ENCODE results near the gene EXOC6B.

The EXOC6B gene

DNA sequence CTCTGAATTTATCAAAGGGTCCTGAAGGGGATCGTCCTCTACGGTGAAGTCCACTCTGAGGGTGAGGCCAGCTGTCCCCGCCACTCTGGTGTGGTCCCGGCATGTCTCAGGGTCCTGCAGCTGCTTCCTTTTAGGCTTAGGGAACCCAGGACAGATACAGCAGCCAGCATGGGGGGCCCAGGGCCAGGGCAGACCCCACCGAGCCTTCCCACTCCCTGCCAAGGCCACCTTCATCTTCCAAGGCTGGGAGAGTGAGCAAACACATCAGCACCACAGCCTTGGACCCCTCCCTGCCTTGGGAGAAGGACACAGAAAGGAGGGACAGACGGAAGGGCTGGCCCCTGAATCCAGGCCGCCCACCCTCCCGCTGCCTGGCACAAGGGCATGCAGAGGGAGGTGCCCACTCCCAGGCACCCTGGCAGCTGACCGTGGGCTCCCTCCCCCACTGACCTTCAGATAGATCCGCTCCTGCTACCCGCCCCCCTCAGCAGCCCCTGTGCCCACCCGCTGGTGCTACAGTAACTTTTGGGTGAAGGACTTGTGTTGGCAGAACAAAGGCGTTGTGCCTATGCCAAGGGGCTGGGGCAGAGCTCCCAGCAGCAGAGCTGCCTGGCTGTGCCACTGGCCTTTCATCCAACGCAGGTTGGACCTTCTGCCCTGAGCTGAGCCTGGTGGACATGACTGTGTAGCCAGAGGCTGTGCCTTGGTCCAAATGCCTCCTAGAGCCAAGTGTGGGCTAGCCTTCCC is 685.8 kb downstream of the EXOC6B start:
- no peak for ATAC-seq

DNA sequence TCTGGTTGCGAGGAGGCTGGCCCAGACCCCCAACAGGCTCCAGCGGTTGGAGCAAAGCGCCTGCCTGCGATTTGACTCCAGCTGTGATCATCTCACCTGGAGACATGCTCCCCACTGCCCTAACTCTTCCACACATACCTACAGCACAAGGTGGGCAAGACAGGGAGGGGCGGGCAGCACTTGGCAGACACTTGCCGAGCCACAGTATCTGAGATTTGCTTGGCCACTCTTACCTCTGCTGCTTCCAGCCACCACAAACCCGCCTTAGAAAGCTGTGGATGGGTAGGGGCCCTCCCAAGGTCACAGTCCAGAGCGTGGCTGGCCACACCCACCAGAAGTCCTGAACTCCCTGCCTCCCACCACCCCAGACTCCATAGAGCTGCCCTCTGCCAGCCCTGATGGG is 686.4 kb downstream of the EXOC6B start:
- ATAC-seq, result no peak
- no peak for TF ChIP-seq ISL1 (CRISPR knock-in tag; IDR thresholded peaks at IDR 0.05)
- TF ChIP-seq RARB (CRISPR knock-in tag; IDR thresholded peaks at IDR 0.05), result no peak
- TF ChIP-seq ZC3H10 (CRISPR knock-in tag; IDR thresholded peaks at IDR 0.05), result no peak
- TF ChIP-seq TOX (CRISPR knock-in tag; IDR thresholded peaks at IDR 0.05; ENCODE audit: borderline replicate concordance), result no peak
- TF ChIP-seq ESRRG (CRISPR knock-in tag; IDR thresholded peaks at IDR 0.05), result no peak
- TF ChIP-seq GLIS3 (CRISPR knock-in tag; IDR thresholded peaks at IDR 0.05), result no peak
- TF ChIP-seq TCF4 (CRISPR knock-in tag; IDR thresholded peaks at IDR 0.05; ENCODE audit: borderline replicate concordance), result no peak
- TF ChIP-seq, protein P1, sequence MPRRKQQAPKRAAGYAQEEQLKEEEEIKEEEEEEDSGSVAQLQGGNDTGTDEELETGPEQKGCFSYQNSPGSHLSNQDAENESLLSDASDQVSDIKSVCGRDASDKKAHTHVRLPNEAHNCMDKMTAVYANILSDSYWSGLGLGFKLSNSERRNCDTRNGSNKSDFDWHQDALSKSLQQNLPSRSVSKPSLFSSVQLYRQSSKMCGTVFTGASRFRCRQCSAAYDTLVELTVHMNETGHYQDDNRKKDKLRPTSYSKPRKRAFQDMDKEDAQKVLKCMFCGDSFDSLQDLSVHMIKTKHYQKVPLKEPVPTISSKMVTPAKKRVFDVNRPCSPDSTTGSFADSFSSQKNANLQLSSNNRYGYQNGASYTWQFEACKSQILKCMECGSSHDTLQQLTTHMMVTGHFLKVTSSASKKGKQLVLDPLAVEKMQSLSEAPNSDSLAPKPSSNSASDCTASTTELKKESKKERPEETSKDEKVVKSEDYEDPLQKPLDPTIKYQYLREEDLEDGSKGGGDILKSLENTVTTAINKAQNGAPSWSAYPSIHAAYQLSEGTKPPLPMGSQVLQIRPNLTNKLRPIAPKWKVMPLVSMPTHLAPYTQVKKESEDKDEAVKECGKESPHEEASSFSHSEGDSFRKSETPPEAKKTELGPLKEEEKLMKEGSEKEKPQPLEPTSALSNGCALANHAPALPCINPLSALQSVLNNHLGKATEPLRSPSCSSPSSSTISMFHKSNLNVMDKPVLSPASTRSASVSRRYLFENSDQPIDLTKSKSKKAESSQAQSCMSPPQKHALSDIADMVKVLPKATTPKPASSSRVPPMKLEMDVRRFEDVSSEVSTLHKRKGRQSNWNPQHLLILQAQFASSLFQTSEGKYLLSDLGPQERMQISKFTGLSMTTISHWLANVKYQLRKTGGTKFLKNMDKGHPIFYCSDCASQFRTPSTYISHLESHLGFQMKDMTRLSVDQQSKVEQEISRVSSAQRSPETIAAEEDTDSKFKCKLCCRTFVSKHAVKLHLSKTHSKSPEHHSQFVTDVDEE (CRISPR knock-in tag; IDR thresholded peaks at IDR 0.05), result no peak
- no peak for TF ChIP-seq ZFP3 (CRISPR knock-in tag; IDR thresholded peaks at IDR 0.05)
- TF ChIP-seq ZNF70 (CRISPR knock-in tag; IDR thresholded peaks at IDR 0.05), result no peak
- TF ChIP-seq, protein P2, sequence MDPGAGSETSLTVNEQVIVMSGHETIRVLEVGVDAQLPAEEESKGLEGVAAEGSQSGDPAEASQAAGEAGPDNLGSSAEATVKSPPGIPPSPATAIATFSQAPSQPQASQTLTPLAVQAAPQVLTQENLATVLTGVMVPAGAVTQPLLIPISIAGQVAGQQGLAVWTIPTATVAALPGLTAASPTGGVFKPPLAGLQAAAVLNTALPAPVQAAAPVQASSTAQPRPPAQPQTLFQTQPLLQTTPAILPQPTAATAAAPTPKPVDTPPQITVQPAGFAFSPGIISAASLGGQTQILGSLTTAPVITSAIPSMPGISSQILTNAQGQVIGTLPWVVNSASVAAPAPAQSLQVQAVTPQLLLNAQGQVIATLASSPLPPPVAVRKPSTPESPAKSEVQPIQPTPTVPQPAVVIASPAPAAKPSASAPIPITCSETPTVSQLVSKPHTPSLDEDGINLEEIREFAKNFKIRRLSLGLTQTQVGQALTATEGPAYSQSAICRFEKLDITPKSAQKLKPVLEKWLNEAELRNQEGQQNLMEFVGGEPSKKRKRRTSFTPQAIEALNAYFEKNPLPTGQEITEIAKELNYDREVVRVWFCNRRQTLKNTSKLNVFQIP (CRISPR knock-in tag; IDR thresholded peaks at IDR 0.05; ENCODE audit: borderline replicate concordance, low read depth), result no peak
- TF ChIP-seq, protein P3, sequence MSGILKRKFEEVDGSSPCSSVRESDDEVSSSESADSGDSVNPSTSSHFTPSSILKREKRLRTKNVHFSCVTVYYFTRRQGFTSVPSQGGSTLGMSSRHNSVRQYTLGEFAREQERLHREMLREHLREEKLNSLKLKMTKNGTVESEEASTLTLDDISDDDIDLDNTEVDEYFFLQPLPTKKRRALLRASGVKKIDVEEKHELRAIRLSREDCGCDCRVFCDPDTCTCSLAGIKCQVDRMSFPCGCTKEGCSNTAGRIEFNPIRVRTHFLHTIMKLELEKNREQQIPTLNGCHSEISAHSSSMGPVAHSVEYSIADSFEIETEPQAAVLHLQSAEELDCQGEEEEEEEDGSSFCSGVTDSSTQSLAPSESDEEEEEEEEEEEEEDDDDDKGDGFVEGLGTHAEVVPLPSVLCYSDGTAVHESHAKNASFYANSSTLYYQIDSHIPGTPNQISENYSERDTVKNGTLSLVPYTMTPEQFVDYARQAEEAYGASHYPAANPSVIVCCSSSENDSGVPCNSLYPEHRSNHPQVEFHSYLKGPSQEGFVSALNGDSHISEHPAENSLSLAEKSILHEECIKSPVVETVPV (CRISPR knock-in tag; IDR thresholded peaks at IDR 0.05), result no peak
- TF ChIP-seq ZNF565 (CRISPR knock-in tag; conservative IDR thresholded peaks at IDR 0.05; ENCODE audit: low read depth), result no peak
- no peak for TF ChIP-seq SNAI2 (CRISPR knock-in tag; IDR thresholded peaks at IDR 0.05)
- TF ChIP-seq, protein P4, sequence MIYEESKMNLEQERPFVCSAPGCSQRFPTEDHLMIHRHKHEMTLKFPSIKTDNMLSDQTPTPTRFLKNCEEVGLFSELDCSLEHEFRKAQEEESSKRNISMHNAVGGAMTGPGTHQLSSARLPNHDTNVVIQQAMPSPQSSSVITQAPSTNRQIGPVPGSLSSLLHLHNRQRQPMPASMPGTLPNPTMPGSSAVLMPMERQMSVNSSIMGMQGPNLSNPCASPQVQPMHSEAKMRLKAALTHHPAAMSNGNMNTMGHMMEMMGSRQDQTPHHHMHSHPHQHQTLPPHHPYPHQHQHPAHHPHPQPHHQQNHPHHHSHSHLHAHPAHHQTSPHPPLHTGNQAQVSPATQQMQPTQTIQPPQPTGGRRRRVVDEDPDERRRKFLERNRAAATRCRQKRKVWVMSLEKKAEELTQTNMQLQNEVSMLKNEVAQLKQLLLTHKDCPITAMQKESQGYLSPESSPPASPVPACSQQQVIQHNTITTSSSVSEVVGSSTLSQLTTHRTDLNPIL (CRISPR knock-in tag; IDR thresholded peaks at IDR 0.05; ENCODE audit: low read depth), result no peak
- TF ChIP-seq OSR1 (CRISPR knock-in tag; IDR thresholded peaks at IDR 0.05), result no peak
- no peak for TF ChIP-seq ZNF8 (CRISPR knock-in tag; IDR thresholded peaks at IDR 0.05)
- no peak for TF ChIP-seq BACH2 (CRISPR knock-in tag; IDR thresholded peaks at IDR 0.05; ENCODE audit: borderline replicate concordance)
- TF ChIP-seq ZFP30 (CRISPR knock-in tag; IDR thresholded peaks at IDR 0.05), result no peak

More for the DNA sequence above, 685.8 kb downstream of the EXOC6B start:
- no peak for TF ChIP-seq ZNF70 (CRISPR knock-in tag; IDR thresholded peaks at IDR 0.05)

DNA sequence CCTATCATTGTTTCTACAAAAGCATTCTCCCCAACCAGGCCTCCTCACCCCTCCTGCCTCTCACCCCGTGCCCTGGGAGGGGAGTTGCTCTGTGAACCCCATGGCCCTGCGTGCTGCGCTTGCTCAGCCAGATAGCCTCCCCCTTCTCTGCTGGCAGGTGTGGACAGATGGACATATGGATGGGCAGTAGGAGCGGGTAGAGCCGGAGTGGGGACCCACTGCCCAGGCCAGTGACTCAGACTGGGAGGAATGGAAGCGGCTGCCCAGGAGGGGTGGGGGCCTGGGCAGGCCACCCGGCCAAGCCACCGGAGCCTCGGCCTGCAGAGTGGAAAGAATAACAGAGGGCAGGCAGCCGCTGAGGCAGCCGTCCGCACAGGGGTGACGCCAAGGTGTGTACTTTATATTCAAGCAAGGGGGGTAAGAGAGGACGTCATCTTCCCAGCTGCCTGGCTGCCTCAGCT is 686.9 kb downstream of the EXOC6B start:
- no peak for TF ChIP-seq SNAI2 (CRISPR knock-in tag; IDR thresholded peaks at IDR 0.05)
- no peak for TF ChIP-seq ESRRG (CRISPR knock-in tag; IDR thresholded peaks at IDR 0.05)
- TF ChIP-seq OSR1 (CRISPR knock-in tag; IDR thresholded peaks at IDR 0.05), result no peak
- no peak for TF ChIP-seq ZFP30 (CRISPR knock-in tag; IDR thresholded peaks at IDR 0.05)
- TF ChIP-seq ZNF70 (CRISPR knock-in tag; IDR thresholded peaks at IDR 0.05), result no peak
- no peak for TF ChIP-seq ZNF8 (CRISPR knock-in tag; IDR thresholded peaks at IDR 0.05)
- TF ChIP-seq ZNF565 (CRISPR knock-in tag; conservative IDR thresholded peaks at IDR 0.05; ENCODE audit: low read depth), result no peak
- no peak for TF ChIP-seq GLIS3 (CRISPR knock-in tag; IDR thresholded peaks at IDR 0.05)
- TF ChIP-seq, protein P3 (CRISPR knock-in tag; IDR thresholded peaks at IDR 0.05), result no peak
- TF ChIP-seq BACH2 (CRISPR knock-in tag; IDR thresholded peaks at IDR 0.05; ENCODE audit: borderline replicate concordance), result no peak
- TF ChIP-seq, protein P2 (CRISPR knock-in tag; IDR thresholded peaks at IDR 0.05; ENCODE audit: borderline replicate concordance, low read depth), result no peak
- TF ChIP-seq TCF4 (CRISPR knock-in tag; IDR thresholded peaks at IDR 0.05; ENCODE audit: borderline replicate concordance), result no peak
- no peak for TF ChIP-seq ZC3H10 (CRISPR knock-in tag; IDR thresholded peaks at IDR 0.05)
- no peak for TF ChIP-seq RARB (CRISPR knock-in tag; IDR thresholded peaks at IDR 0.05)
- TF ChIP-seq, protein P4 (CRISPR knock-in tag; IDR thresholded peaks at IDR 0.05; ENCODE audit: low read depth), result no peak
- TF ChIP-seq ISL1 (CRISPR knock-in tag; IDR thresholded peaks at IDR 0.05), result no peak
- ATAC-seq, result no peak

Measured in SK-N-SH treated with all-trans-retinoic acid at 6 μM for 48 hours (cell line).